Liver (tissue), 3 donors: ENCODE results near the gene KIF2C.

Experiments
- CTCF ChIP-seq: fragments of 150-350 bp; IDR thresholded peaks from 2 replicates; pipeline ENCODE4 v1.5.1; 2017; ENCODE audit warnings: improper control_type of control experiment, low read depth, low read length; ENCODE audit not compliant: missing input control
- FOXA1 ChIP-seq: IDR thresholded peaks from 2 replicates; pipeline ENCODE4 v1.6.1; 2016; ENCODE audit warnings: antibody characterized with exemption
- RAD21 ChIP-seq, 2 donors: IDR thresholded peaks; 2 replicates each; pipeline ENCODE4 v1.6.1; 2016; ENCODE audit warnings: antibody characterized with exemption in 2 of 2, mild to moderate bottlenecking in 2 of 2
- donor health status: healthy.
- donor health status: healthy.

DNA sequence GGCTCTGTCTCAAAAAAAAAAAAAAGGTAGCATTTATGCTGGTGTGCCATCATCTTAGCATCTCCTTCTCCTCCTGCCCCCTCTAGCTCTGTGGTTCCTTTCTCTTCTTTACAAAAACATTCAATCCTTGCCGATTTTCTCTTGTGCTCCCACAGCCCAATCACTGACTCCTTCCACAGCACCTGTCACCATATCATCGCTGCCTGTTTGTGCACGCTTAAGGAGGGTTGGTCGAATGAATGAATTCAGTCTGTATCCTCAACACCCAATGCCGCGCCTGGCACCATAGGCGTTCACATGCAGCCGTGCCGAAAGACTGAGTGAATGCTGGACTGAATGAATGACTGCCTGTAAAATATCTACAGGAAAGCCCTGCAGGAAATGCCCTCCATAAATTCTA lies 16.6 kb upstream of the KIF2C start:
- TF ChIP-seq FOXA1 = no peak
- TF ChIP-seq RAD21 (IDR thresholded peaks at IDR 0.05) = no peak
- TF ChIP-seq CTCF = no peak
